ENCODE data around the gene SEMA4C. TPM values are rescaled to one million over a fixed set of nuclear protein-coding genes. Genes with fewer than 3 reads are reported as not detected.

The SEMA4C gene
- total and polyA plus RNA-seq, 9 of the 15 experiments (the other 6 are each of a cell fraction or from before 2014, with no cell fraction given): 0.32 to 59.7 (median 23.9) TPM

DNA sequence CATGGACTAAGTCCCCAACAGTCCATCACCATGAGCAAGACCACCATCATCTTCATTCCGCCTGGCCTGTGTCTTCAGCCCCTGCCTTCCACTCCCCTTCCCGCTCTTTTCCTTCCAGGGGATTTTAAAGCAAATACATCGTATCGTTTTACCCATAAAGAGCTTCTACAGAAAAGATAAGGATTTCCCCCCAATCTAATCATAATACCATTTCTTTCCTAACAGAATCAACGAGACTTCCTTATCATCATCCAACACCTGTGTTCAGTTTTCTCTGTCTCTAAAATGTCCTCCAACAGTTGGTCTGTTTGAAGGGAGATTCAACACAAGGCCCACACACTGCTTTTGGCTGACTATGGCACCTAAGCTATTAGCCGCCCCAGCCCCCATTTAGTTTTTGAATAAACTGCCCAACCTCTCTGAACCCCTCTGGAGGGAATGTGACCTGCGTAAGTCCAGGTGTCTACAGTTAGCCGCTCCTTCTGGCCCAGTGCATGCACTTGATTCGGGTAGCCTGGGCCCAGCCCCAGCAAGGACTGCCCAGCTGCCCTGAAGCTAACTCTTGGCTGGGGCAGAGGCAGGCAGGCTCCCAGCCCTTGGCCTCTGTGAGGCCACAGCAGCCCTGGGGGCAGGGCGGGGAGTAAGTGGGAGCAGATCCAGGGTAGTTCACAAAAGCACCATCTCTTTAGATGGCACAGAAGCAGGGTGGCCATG, 25.3 kb upstream of the SEMA4C start (continued):
- TF ChIP-seq, protein P1, sequence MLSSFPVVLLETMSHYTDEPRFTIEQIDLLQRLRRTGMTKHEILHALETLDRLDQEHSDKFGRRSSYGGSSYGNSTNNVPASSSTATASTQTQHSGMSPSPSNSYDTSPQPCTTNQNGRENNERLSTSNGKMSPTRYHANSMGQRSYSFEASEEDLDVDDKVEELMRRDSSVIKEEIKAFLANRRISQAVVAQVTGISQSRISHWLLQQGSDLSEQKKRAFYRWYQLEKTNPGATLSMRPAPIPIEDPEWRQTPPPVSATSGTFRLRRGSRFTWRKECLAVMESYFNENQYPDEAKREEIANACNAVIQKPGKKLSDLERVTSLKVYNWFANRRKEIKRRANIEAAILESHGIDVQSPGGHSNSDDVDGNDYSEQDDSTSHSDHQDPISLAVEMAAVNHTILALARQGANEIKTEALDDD (IDR thresholded peaks at IDR 0.05): no peak
- TF ChIP-seq SNAPC5 (CRISPR knock-in tag; IDR thresholded peaks at IDR 0.05) (no peak), PHF8 (IDR thresholded peaks at IDR 0.05; ENCODE audit: borderline replicate concordance, low read length) (peak; percentile 17; the same call in 1 of the 2 replicates), MYNN (IDR thresholded peaks at IDR 0.05) (peak; percentile 32), MYNN (CRISPR knock-in tag; IDR thresholded peaks at IDR 0.05) (no peak), E4F1 (CRISPR knock-in tag; IDR thresholded peaks at IDR 0.05; ENCODE audit: borderline replicate concordance) (no peak), HIVEP1 (CRISPR knock-in tag; IDR thresholded peaks at IDR 0.05) (no peak), MYC (IDR thresholded peaks at IDR 0.05; ENCODE audit: low read depth, low read length) (peak; percentile 18; the same call in 1 of the 2 replicates), MYC (CRISPR knock-in tag; IDR thresholded peaks at IDR 0.05; ENCODE audit: borderline replicate concordance, low read depth) (no peak), ARID1B (IDR thresholded peaks at IDR 0.05) (peak; percentile 98), SLC30A9 (CRISPR knock-in tag; IDR thresholded peaks at IDR 0.05) (no peak), NFATC3 (IDR thresholded peaks at IDR 0.05) (peak; percentile 47; the same call in 1 of the 2 replicates), NFE2L1 (tag; IDR thresholded peaks at IDR 0.05; ENCODE audit: borderline replicate concordance, low read depth) (no peak), ZNF785 (CRISPR knock-in tag; IDR thresholded peaks at IDR 0.05) (0 out of 2 replicates have a peak, but pooled peaks have one; percentile 39)
